Measurements from ENCODE around the gene VSIG4. TPM values are rescaled to one million over a fixed set of nuclear protein-coding genes. Genes with fewer than 3 reads are reported as not detected.

VSIG4 gene
- total RNA-seq, 1 experiment from 2014 or later, result not detected

GRCh38 chrX:65993332-65993731, 46.5 kb downstream of the VSIG4 start:
- peaks cover 0 to 2% (median 0%) of the 10 kb centered on the region in 3 experiments; a peak in 1 of 7 replicates for H3K36me3 Mint-ChIP-seq (ENCODE audit: insufficient read depth in 1 of 3, low read depth in 3 of 3)
- Histone ChIP-seq H3K14ac (ENCODE audit: insufficient read depth, low read length) (no peak overlapping the region), H2BK12ac (ENCODE audit: insufficient read length, low read depth, low read length) (no peak overlapping the region), H3K27me3 (ENCODE audit: insufficient read depth, low read length) (no peaks in the 10 kb centered on the region), H4K20me1 (ENCODE audit: control insufficient read depth, insufficient read depth, insufficient read length) (no peaks in the 10 kb centered on the region), H3K27ac (ENCODE audit: insufficient read length, low read depth, low read length) (no peak overlapping the region), H3K9ac (ENCODE audit: extremely low read depth, insufficient read length, low read length) (no peak overlapping the region), H3T11ph (ENCODE audit: low read length) (no peak overlapping the region), H4K91ac (ENCODE audit: insufficient read length, low read depth, low read length) (no peak overlapping the region), H3K23me2 (ENCODE audit: insufficient read length, low read depth, low read length, poor library complexity, severe bottlenecking) (no peaks in the 10 kb centered on the region), H2BK5ac (ENCODE audit: insufficient read length, low read length) (no peak overlapping the region), H2AK5ac (ENCODE audit: insufficient read length, low read length) (no peak overlapping the region), H3K56ac (ENCODE audit: insufficient read length, low read depth, low read length) (no peak overlapping the region), H2AFZ (ENCODE audit: low read length) (no peak overlapping the region), H4K8ac (replicated peaks; ENCODE audit: insufficient read length, low read depth, low read length) (no peak overlapping the region), H3K4me1 (ENCODE audit: insufficient read depth, low read length) (no peaks in the 10 kb centered on the region), H3K18ac (ENCODE audit: insufficient read length, low read depth, low read length) (no peak overlapping the region), H3K4ac (ENCODE audit: low read depth, low read length) (no peak overlapping the region), H3K79me2 (ENCODE audit: insufficient read depth, low read length) (no peaks in the 10 kb centered on the region), H2BK20ac (ENCODE audit: low read depth, low read length, poor library complexity, severe bottlenecking) (no peak overlapping the region), H3K9me3 (ENCODE audit: control insufficient read depth, low read depth, low read length) (peaks cover 41% of the 10 kb centered on the region), H2BK15ac (ENCODE audit: low read depth, low read length) (no peak overlapping the region), H3K4me2 (ENCODE audit: insufficient read depth, insufficient read length, low read length) (no peak overlapping the region), H3K23ac (ENCODE audit: insufficient read length, low read depth, low read length) (no peak overlapping the region), H2BK120ac (ENCODE audit: low read depth, low read length, poor library complexity, severe bottlenecking) (no peak overlapping the region), H3K79me1 (ENCODE audit: insufficient read depth, low read depth, low read length, poor library complexity, severe bottlenecking) (no peaks in the 10 kb centered on the region), H4K5ac (ENCODE audit: insufficient read length, low read depth, low read length) (no peak overlapping the region)
- DNase-seq, result no peak
- no peak overlapping the region for H3K4me3 Mint-ChIP-seq
- no peaks in the 10 kb centered on the region; the same call in 1 of the 2 replicates for H3K27me3 Mint-ChIP-seq (ENCODE audit: low read depth)
- no peak for TF ChIP-seq CTCF (conservative IDR thresholded peaks at IDR 0.05)
- WGBS (ENCODE audit: extremely low coverage, insufficient read length, low lambda C conversion rate), result no CpG with 5 or more reads among the region's 2 CpGs
- no peak overlapping the region for H3K27ac Mint-ChIP-seq
- H3K4me1 Mint-ChIP-seq, result no peaks in the 10 kb centered on the region
- H3K9me3 Mint-ChIP-seq, result peaks cover 61 to 63% of the 10 kb centered on the region in 2 experiments
